Fibroblast of villous mesenchyme (primary cell): ENCODE data around the gene ATAD2B. TPM values are rescaled to one million over a fixed set of nuclear protein-coding genes. Genes with fewer than 3 reads are reported as not detected.

Experiments used
- DNase-seq: peaks from one replicate; pipeline ENCODE4 v3.0.0-alpha.2; 2010; ENCODE audit warnings: low read depth
- H3K4me3 ChIP-seq: 2 replicates; pipeline ENCODE4 v1.5.1; 2011; ENCODE audit warnings: low read depth, mild to moderate bottlenecking, low read length
- CTCF ChIP-seq: IDR thresholded peaks from 2 replicates; pipeline ENCODE4 v1.5.1; 2012; ENCODE audit warnings: low read depth, mild to moderate bottlenecking, low read length; ENCODE audit not compliant: insufficient read depth
- total RNA-seq: library from RNA; depleted of rRNA; stranded (reverse); fragments of >200 nt; gene quantifications from 2 replicates; pipeline ENCODE4 v1.2.3, GENCODE V29; 2012

Gene ATAD2B
- total RNA-seq, 1 donor, result 16.0 TPM

- DNase-seq, result peak; percentile 17
- TF ChIP-seq CTCF, result no peak
- H3K4me3 ChIP-seq, result no peak overlapping the region
These were observed 213.6 kb downstream of the ATAD2B start for GRCh38 chr2:23713351-23713750.

DNA sequence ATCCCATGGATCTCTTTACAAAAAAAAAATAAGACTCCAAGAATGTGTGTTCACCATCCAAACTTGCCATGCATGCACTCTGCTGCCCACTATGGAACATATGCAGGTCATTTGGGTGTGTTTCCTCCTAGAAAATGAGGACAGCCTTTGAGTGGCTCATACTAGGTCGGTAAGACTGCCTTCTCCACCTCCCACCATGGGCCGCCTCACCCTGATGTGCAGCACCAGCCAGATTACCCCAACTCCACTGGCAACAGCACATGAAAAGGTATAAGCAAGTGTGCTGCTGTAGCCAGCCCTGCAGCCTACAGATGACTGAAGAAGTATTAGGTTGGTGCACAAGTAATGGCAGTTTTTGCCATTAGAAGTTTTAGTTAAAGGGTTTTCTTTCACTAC, 214.2 kb downstream of the ATAD2B start:
- DNase-seq, result no peak
- H3K4me3 ChIP-seq, result no peak overlapping the region
- TF ChIP-seq CTCF, result no peak

- DNase-seq, result peak; percentile 65
- no peak for TF ChIP-seq CTCF
These were observed 214.8 kb downstream of the ATAD2B start for GRCh38 chr2:23711979-23712755.

GRCh38 chr2:23709311-23709710, 217.6 kb downstream of the ATAD2B start:
- no peak for DNase-seq
- no peak for TF ChIP-seq CTCF
- no peak overlapping the region for H3K4me3 ChIP-seq

More at GRCh38 chr2:23711979-23712755, 214.8 kb downstream of the ATAD2B start:
- H3K4me3 ChIP-seq, result no peak overlapping the region

DNA sequence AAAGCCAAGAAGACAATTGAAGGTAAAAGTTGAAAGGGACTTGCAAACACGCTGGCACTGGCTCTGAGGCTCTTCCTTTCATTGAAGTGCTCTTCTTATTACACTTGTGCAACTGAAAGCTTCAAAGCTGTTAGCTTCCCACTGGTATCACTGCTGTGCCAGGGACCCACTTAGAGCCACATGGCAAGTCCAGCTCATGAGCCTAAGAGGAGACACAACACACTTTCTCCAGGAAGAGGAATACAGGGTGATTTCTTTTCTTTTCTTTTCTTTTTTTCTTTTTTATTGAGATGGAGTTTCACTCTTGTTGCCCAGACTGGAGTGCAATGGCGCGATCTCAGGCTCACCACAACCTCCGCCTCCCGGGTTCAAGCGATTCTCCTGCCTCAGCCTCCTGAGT, 218.2 kb downstream of the ATAD2B start:
- no peak for DNase-seq
- no peak overlapping the region for H3K4me3 ChIP-seq
- TF ChIP-seq CTCF, result no peak

- no peak overlapping the region for H3K4me3 ChIP-seq
- DNase-seq, result peak; percentile 25
- no peak for TF ChIP-seq CTCF
These were observed 219.8 kb downstream of the ATAD2B start for GRCh38 chr2:23707096-23707495.
